Fibroblast of skin of back (primary cell): ENCODE data around the gene BTF3L4. TPM values are rescaled to one million over a fixed set of nuclear protein-coding genes. Genes with fewer than 3 reads are reported as not detected.
"Not testable (repeated sequence)": the region's sequence is repeated elsewhere in the genome, so short reads cannot be mapped to it uniquely, and the experiment has no call there.

Experiments
- DNase-seq: peaks from one replicate; pipeline ENCODE4 v3.0.0-alpha.2; 2013
- polyA plus RNA-seq, 2 experiments: library from polyadenylated mRNA; unstranded; fragments of 120-200 nt; gene quantifications; one replicate each; pipeline ENCODE4 v1.2.1, GENCODE V29; 2013; ENCODE audit not compliant: insufficient read length in 2 of 2

BTF3L4 gene
- 52.4 TPM for polyA plus RNA-seq (2013, experiment 1 of 2; ENCODE audit: insufficient read length)
- polyA plus RNA-seq (2013, experiment 2 of 2; ENCODE audit: insufficient read length) = 45.9 TPM

DNA sequence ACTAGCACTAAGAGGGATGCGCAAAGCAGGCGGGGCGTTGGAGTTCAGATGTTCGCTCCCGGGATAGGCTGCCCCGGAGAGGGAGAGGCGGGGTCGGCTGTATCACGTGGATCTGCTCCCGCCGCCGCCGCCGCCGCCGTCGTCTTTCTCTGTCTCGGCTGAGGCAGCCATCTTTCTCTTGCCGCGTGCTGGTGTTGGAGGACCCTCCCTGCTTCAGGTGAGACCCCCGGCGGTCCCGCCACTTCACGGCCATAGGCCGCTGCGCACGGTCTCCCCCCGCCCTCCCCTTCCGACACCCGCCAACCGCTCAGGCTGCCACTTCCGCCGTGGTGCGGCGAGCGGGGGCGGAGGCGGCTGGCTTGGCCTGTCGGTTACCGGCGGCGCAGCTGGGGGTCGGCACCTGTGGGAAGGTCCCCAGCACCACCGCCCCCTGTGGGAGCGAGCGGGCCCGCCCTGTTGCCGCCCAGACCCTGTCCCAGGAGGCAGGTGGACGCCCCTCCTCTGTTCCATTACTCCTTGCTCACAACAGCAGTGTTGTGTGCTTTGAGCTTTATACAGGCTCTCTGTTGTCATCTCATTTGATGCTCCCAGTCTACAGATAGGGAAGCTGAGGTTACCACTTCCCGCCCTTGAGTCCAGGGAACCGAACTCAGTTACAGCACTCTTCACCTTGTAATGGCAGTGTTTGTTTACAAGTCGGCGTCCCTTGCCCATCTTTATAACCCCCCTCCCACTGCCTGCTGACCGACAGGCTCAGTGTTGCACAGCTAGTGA, at the start of gene BTF3L4:
BTF3L4 (plus strand) TSS at position 133 of the 774 bp plus-strand sequence. CDS start 3,553 bp downstream, outside the sequence.
- peak; percentile 94 for DNase-seq

DNA sequence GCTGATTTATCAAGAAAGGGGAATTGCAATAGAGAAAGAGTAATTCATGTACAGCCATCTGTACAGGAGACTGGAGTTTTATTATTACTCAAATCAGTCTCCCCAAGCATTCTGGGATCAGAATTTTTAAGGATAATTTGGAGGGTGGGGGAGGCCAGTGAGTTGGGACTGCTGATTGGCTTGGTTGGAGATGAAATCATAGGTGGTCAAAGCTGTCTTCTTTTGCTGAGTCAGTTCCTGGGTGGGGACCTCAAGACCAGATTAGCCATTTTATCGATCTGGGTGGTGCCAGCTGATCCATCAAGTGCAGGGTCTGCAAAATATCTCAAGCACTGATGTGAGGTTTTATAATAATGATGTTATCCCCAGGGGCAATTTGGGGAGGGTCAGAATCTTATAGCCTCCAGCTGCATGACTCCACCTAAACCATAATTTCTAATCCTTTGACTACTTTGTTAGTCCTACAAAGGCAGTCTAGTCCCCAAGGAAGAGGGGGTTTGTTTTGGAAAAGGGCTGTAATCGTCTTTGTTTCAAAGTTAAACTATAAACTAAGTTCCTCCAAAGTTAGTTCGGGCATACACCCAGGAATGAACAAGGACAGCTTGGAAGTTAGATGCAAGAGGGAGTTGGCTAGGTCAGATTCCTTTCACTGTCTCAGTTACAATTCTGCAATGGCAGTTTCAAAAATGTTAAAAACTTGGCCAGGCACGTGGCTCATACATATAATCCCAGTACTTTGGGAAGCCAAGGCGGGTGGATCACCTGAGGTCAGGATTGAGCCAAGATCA, 48.7 kb upstream of the BTF3L4 start:
- peak; percentile 48 for DNase-seq

DNA sequence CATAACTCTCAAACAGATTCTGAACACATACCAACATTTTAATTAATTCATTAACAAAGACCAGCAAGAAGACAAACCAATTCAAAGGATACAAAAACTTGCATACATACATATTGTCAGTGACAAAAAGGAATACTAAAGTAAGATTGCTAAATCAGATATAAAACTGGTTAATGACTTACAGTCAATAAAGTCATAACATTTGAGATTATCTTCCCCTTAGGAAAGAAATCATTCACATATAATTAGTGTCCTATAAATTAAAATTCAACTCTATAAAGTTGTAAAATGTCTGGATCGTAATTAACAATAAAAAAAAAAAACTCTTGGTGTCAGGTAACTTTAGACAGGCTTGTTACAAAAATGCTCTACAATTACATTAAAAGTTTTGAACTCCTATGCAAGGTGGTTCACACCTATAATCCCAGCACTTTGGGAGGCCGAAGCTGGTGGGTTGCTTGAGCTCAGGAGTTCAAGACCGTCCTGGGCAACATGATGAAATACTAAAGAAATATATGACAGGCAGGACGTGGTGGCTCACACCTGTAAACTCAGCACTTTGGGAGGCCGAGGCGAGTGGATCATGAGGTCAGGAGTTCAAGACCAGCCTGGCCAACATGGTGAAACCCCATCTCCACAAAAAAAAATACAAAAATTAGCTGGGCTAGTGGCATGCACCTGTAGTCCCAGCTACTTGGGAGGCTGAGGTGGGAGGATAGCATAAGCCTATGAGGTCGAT, 47.9 kb upstream of the BTF3L4 start:
- no peak for DNase-seq

DNA sequence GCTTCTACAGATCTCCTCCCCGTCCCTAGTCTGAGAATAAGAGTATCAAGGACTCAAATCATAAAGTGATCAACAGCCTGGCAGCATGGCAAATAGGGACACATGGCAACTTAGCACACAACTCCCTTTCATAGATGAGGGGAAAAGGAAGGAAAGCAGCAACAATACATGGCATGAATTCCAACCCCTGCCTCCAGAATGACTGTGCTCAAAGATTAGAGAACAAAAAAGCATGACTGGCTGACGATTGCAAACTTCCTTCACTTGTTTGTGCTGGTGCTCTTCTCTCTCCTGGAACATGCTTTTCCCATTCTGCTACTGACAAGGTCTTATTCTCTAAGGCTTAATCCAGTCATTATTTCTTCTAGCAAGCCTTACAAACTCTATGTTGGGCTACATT, 34.0 kb upstream of the BTF3L4 start:
- DNase-seq = no peak

DNA sequence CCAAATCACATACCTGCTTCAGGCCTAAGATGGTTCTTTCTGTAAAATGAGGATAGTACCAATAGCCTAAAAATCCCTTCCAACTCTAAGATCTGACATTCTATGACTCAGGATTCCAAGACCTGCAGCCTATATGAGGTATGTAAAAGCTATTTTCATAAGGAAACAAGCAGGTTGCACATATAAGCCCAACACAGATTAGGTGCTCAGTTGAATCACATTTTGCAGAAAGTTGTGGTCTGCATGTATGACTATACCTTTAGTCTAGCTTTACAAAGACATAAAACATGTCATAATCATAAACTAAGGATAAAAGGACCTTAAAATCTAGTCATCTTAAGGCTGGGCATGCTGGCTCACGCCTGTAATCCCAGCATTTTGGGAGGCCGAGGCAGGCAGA, 29.8 kb upstream of the BTF3L4 start:
- DNase-seq = no peak

DNA sequence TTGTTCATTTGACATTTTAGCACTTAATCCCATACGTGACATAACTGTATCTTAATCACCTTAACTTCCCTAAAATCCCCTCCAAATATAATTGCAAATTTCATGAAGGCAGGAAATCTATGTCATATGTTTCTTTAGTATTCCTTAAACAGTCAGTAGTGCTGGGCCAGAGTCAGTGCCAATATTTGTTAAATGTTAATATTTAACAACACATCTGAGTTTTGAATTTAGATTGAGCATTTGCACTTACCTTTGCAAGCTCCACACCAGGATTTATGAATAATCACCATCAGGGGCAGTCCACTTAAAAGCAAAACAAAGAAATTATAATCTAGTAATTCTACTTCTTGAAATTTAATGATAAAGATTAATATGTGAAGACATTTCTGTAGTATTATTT, 27.8 kb upstream of the BTF3L4 start:
- no peak for DNase-seq

DNA sequence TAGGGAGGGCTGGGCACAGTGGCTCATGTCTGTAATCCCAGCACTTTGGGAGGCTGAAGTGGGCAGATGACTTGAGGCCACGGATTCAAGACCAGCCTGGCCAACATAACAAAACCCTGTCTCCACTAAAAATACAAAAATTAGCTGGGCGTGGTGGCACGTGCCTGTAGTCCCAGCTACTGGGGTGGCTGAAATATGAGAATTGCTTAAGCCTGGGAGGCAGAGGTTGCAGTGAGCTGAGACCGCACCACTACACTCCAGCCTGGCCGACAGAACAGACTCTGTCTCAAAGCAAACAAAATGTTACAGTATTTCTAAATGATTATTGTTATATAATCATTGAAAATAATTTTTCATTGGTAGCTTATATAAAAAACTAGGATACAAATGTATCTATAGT, 27.3 kb upstream of the BTF3L4 start:
- DNase-seq = not testable (repeated sequence)

DNA sequence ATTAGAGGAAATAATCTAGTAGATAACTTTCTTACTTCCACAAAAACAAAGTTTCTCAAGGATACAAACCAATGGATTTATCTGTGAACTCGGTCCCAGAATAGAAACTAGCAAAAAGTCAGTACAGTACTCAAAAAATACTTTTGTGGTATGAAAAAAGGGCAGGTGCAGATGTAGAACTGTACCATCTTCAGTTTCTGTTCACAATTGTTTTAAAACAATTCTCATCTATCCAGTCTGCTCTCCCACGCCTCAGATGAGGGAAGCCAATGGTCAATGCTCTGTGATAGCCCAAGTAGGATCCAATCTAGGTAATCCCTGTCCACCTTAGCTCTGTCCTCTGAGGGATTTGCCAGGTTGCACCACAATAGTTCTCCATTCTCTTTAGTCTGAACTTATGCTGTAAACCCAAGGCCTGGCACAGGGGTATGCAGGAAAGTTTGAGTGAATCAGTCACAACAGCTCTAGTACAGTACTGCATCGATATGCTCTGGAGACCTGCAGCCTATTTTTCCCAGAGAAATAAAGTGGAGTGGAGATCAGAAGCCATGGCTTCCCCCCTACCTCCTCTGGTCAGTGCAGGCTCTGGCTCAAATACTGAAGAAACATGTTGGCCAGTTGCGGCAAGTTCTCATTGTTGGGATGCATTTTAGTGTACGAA, 23.8 kb upstream of the BTF3L4 start:
- no peak for DNase-seq

DNA sequence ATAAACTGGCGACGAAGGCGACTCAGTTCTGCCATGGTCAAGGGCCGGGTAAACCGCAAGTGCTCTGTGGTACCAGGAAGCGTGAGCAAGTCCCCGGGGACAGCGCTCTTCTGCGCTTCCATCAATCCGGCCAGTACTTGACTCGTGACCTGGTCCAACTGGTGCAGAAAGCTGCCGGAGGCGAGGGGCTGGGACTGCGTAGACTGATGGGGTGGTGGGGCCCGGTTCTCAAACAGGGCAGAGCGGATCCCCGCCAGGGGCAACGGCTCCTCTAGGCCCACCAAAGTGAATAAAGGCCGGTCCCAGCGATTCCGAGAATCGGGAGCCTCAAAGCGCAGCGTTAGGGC, 23.3 kb upstream of the BTF3L4 start:
- DNase-seq = peak; percentile 60

DNA sequence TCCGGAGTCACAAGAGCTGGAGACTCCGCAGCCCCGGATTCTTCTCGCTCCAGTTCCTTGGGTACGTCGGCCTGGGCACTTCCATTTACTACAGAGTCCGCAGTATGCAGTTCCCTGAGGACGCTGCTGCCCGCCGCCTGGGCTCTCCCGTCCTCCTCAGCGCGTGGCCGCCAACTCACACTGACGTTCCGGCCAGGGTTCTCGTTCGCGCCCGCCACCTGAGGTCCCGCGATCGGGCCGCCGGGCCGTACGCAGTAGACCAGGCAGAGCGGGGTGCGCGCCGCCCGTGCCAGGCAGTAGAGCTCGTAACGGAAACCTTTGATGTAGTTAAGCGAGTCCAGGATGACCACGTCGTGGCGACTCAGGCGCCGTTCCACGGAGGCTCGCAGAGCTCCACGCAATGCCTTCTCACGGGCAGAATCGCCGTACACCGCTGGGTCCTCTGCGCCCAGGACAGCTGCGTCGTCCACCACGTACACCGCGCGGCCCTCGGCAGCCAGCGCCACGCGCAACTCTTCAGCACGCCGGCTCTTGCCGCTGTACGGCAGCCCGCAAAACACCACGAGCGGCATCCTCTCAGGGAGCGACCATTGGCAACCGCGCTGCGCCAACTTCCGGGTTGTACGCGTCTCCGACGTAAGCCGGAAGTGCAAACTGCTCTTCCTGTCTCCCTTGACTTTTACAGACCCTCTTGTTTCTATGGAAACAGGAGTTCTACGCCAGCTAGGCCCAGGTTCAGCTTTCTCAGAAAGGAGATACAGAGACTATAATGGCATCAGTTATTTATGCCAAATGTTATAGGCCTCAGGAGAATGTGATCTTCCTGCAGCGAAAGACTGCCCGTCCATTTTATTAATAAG, 22.7 kb upstream of the BTF3L4 start, which contains the start of gene KTI12:
KTI12 (minus strand) TSS at position 621 of the 860 bp plus-strand sequence; CDS start at position 572, 49 bp downstream.
- DNase-seq = peak; percentile 91

DNA sequence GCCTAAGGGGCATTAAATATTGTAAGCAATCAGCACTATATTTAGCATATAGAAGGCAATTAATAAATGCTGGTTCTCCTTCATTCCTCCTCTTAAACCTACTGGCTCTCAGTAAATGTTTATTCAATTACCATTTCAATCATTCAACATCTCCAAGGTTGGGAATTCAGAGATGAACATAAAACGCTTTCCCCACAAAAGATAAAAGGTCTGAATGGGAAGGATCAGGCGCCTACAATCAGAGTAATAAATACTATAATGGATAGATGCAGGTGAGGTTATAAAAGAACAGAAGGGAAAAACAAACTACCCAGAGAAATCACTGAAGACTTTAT, 22.1 kb upstream of the BTF3L4 start:
- no peak for DNase-seq

DNA sequence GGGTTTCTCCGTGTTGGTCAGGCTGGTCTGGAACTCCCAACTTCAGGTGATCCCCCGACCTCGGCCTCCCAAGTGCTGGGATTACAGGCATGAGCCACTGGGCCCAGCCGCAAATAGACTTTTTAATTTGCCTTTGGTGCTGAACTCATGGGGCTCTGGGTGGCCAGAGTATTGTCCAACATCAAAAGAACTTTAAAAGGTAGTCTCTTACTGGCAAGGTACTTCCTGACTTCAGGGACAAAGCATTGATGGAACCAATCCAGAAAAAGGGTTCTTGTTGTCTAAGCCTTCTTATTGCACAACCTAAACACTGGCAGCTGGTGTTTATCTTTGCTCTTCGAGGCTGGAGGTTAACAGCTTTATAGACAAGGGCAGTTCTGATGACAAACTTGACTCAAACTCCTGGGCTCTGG, 18.7 kb upstream of the BTF3L4 start:
- DNase-seq = no peak

DNA sequence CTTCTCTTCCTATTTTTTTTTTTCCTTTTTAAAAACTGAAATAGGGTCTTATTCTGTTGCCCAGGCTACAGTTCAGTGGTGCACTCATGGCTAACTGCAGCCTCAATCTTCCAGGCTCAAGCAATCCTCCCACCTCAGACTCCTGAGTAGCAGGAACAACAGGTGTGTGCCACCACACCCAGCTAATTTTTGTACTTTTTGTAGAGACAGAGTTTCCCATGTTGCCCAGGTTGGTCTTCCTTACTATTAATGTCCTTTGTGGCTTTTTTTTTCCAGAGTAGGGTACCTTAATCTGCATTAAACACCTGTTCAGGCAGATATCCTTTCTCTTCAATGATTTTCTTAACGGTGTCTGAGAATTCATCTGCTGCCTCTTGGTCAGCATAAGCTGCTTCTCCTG, 18.2 kb upstream of the BTF3L4 start:
- DNase-seq = no peak

DNA sequence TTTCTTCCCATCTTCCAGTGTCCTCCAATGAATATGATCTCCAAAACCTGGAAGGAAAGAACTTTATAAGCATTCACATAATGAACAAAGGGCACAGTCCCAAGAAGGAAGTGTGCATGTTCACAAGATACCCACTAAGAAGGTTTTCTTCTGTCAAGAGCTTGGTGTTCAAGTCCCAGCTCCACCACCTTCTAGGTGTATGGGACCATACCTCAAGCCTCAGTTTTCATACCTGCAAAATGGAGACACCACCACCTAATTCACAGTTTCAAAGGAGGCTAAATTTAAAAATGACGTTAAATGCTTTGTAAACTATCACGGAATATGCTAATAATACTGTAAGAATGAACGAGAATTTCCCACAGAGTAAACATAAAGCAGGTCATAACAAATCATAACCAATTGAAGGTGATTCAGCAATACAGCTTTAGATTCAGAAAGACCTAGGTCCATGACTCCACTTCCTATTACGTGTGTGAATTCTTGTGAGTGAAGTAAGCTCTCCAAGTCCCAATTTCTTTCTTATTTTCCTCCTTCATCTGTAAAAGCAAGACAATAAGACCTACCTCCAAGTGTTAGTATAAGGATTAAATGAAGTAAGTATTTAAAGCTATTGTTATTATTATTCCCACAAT, 14.4 kb upstream of the BTF3L4 start:
- no peak for DNase-seq

DNA sequence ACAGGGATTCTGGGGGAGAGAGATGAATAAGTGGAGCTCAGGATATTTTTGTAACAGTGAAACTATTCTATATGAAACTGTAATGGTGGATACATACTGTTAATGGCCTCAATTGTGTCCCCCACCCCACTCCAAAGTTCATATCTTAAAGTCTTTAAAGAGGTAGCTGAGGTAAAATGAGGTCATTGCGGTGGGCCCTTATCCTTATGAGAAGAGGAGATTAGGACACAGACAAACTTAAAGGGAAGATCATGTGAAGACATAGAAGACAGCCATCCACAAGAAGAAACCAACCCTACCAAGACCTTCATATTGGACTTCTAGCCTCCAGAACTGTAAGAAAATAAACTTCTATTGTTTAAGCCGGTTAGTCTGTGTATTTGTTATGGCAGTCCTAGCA, 10.9 kb upstream of the BTF3L4 start:
- DNase-seq = no peak

DNA sequence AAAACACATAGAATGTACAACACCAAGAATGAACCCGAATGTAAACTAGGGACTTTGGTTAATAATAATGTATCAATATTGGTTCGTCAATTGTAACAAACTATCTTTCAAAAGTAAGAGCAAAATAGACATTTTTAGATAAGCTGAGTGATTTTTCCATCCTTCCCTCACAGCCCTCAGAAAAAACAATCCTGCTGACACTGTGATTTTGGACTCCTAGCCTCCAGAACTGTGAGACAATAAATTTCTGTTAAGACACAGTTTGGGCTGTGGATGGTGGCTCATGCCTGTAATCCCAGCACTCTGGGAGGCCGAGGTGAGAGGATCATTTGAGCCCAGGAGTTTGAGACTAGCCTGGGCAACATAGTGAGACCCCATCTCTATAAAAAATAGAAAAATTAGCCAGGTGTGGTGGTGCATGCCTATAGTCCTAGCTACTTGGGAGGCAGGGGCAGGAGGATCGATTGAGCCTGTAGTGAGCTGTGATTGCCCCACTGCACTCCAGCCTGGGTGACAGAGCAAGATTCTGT, 10.4 kb upstream of the BTF3L4 start:
- DNase-seq = not testable (repeated sequence)

DNA sequence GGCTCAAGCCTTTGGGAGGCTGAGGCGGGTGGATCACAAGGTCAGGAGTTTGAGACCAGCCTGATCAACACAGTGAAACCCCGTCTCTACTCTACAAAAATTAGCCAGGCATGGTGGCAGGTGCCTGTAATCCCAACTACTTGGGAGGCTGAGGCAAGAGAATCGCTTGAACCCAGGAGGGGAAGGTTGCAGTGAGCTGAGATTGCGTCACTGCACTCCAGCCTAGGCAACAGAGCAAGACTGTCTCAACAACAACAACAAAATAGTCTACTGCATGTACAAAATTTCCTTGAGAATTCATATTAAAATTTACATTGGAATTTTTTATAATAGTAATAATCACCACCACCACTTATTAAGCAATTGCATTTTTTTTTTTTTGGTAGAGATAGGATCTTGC, 6.8 kb upstream of the BTF3L4 start:
- DNase-seq = not testable (repeated sequence)

DNA sequence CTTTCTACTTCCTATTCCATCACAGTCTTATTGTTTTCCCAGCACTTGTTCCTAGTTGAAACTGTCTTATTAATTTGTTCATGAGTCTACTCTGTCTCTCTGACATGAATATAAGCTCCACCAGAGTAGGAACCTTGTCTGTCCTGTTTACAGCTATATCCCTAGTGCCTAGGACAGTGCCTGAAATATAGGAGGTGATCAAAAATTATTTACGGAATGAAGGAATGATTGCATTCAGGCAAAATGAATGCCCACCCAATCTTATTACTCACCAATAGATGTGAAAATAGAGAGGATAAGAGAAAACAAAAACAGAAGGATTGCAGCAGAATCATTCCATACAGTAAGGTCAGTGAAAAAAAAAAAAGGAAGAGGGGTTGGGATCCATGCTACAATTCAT, 2.2 kb upstream of the BTF3L4 start:
- DNase-seq = no peak

DNA sequence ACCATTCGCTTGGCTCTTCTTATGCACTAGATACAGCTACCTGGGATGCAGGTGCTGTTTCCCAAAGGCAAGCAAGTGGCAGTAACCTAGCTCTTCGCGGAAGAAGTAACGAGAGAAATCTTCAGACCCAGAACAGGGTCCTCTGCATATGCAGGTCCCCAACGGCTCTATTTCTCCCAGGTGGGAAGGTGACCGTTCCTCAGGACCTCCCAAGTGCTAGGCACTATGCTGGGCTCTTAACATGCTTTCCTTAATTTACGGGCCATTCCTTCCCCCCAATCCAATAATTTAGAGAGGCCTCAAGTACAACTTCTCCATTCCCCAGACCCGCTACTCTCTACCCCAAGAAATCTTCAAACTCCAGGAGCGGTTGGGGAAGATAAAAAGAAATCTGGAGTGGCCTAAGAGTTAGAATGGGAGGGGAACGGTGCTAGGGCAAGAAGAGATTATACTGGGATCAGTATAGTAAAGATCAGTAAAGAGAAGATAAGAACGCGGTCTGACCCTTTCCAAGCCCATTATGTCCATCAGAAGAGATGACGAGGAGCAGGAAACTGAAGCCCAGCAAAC, 1.5 kb upstream of the BTF3L4 start:
- no peak for DNase-seq

DNA sequence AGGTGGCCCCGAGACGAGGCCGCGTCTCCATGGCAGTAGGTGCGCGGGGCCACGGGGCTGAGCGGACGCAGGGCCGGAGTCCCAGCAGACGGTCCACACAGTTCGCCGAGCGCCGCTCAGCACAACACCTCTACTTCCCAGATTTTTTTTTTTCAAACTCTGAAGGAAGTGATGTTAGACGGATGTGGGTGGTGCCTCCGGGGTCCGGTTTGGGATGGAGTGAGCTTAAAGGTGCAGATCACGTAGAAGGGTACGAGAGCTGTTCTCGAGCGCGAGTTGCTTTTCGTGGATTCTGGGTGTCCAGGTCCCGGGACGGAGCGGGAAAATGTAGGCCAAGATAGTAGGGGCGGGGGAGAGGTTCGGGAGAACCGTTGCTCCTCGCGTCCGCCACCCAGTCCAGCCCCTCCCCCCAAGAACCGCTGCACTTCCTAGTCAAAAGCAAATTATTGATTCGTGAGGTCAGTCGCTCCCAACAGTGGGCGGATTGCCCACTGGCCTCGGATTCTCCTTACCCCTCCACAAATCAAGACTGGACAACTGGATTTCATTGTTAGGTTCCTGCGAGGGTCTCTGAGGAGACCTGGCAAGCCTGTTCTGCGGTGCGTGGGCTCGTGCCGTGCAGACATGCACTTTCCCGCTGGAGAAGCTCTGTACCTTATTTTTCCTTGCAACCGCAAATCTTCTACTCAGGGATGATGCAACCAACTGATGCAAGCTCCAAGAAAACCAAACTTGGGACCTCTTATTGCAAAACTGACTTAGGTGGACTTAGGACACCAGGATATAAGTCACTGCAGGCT, 829 bp upstream of the BTF3L4 start, which contains the start of gene TXNDC12:
TXNDC12 (minus strand) TSS at position 126 of the 800 bp plus-strand sequence; CDS start at position 31, 95 bp downstream.
- DNase-seq = peak; percentile 93
